Measurements from ENCODE around the gene SIL1.

Gene SIL1

DNA sequence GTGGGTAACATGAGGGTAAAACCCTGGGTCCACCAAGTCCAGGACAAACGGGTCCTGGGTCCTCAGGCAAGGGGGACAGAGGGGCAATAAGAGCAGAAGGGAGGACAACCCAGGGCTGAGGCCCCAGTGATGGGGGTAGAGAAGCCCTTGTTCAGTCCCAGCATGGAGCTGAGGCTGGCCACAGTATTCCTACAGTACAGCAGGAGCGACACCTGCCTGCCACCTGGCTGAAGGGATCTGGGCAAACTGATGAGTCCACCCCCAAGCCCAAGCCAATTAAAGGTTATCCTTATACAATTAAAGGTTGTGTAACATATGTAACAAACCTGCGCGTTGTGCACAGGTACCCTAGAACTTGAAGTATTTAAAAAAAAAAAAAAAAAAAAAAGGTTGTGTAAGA is 225.3 kb downstream of the SIL1 start:
- DNase-seq: no peak

DNA sequence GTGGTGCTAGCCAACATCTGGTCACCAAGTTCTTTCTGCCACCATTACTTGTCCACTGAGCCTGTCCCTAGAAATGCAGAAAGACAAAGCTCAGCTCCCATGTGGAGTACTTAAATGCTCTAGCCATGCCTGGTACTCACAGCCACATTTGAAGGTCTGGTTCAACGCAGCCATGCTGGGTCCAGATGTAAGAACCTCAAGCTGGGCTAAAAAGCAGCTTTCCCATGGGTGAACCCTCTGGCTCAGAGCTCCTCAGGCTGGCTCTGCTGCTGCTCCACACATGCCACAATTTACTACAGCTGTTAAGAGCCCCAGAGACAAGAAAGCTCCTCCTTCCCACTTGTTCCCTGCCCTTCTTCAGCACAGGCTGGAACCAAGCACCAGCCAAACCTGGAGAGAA is 225.9 kb downstream of the SIL1 start:
- no peak for DNase-seq

DNA sequence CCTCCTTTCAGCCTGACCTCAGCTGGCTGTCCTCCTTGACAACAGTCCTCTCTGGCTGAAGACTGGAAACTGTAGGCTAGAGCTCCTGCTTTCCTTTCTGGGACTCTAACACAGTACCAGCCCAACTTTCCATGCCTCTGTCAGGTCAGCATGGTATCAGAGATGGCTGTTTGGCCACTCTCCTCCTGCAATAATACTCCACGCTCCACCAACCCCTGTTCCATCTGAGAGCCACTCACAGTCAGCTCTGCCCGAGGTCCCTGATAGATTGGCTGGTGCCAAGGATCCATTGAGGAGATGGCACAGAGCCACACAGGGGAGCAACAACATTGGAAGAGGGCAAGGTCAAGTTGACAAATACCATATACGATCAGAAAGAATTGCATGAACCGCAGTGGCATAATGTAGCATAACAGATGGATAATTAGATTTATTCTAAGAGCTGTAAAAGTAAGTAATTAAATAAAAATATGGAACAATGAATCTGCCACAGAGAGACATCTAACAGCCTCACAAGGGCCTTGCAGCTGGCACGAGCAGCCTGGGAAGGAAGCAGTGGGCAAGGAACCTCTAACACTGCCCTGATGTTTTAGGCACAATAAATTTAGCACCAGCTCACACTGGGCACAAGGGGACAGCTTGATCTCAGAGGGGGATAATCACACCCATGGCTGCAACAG is 228.7 kb downstream of the SIL1 start:
- DNase-seq: no peak

DNA sequence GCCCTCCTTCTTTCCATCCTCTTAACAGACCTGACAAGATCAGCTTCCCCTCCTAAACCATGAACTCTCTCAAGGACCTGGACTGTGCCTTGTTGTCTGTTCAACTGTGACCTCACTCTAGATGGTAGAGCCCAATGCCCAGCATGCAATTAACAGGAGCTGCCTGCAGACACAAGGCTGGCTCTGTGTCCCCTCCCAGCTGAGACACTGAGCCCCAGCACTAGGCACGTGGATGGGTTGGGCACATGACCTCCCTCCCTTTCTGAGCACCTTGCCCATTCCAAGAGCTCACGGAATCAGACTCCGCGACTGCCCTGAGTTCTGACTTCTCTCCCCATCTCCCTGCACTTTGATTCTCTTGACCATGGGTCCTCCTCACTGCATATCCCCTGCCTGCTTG is 229.6 kb downstream of the SIL1 start:
- DNase-seq: no peak

DNA sequence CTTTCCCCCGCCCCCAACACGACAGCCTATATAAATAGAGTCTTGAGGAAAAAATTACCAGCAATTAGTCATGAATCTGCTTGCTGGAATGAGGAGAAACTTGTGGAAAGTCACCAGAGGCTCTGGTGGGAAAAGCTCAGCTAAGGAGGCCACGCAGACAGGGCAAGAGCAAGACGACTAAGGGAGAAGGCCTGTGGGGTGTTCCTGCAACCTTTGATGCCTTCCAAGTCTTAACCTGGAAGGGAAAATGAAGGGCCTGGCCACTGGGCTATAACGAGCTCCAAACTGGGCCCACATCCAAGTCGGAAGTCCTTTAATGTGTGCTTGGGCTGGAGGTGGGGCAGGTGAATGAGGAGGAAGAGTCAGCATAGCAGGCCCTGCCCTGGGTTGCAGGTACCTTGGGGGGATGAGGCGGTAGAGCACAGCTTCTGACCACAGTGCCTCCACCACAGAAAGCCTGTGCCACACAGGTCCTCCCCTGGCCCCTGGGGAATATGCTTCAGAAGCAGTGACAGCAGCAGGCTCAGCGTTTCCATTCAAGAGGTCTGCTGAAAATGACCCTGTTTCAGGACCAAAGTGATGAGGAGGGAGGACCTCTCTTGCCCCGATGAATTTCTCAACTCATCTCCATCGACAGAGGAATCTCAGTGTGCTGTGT is 230.2 kb downstream of the SIL1 start:
- no peak for DNase-seq

DNA sequence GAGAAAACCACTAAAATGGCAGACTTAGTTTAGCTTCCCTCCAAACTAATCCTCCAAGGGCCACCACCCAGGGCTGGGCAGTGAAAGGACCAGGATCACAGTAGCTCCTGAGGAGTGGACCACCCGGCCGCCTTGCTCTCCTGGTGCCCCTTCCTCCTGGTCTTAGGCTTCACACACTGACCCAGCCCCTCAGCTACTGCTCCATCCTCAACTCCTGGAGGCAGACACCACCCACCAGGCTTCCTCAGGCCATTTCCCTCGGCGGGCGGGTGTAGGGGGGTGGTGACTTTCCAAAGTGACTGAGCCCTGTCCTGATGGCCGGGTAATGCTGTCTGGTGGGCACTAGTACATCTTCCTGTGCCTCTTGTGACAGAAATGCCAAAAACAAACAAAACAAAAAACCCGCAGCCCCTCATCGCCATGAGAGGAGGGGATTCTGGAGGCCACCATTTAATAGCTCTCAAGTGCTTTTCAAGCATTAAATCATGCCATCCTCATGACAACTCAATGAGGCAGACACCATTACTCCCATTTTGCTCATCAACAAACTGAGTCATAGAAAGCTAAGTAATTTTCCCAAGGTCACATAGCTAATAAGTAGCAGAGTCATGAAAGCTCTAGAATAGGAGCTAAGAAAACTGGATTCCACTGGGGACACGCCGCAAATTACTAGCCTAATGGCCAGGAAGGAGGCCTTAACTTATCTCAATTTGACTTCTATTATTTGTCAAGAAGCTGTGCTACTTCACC is 231.8 kb downstream of the SIL1 start:
- DNase-seq: no peak

DNA sequence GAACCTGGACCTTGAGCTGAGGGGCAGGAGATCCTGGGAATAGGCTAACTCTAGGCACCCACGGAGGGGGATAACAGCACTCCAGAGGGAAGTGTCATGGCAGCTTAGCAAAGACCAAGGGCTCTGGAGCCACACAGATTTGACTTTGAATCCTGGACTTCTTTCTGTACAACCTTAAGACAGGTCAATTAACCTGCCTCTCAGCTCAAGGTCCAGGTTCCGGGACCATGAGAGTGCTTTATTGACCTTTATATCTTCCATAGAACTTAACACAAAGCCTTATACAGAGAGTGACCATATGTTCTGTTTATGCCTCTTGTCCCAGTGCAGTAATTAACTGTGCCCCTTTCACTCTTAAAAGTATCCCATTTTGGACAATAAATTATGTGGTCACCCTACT is 232.5 kb downstream of the SIL1 start:
- DNase-seq: no peak

DNA sequence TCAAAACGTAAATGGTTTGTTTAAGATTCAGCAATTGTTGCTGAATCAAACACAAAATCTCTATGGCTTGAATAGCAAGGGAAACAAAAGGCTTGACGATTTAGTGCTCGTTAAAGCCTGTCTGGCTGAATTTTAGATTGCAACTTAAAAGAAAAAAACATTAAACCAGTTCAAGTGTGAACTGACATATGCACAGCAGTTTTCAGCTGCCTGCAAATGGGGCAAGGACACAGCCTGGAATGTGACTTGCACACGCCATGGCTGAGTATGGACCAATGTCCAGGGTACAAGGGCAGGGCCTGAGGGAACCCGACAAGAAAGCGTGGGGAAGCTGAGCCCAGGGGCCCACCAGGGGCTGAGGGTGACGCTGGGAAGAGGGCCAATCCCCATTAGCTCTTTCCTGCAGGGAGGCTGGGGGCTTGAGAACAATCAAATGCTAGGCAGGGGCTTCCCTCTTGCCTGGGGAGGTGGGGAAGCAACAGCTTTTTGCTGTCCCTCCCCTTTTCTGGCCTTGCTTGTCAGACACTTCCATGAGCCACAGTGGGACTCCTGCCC is 233.4 kb downstream of the SIL1 start:
- DNase-seq: no peak

DNA sequence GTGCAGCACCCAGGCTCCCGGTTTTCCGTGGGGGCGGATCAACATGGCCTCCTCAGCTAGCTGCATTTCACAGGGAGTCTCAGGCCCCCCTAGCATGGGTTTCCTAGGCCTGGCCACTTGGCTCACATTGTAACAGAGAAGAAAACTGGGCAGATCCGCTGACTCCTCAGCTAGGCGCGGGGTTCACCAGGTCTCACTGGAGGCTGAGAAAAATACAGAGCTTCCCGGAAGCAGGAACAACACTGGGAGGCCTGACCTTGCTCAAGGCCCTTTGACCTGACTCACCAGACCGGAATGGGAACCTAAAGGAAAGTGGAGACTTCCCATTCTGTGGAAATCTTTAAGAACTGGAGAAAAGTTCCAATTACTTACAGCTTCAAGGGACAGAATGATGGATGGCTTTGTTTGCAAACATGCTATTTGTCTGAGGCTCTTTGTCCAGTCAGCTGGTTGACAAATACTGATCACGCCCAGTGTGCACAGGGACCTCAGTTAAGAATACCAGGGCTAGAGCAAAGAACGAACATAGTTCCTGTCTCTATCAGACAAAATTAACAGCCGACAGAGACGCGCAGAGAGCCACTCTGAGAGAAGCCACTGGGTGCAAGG is 234.3 kb downstream of the SIL1 start:
- no peak for DNase-seq

DNA sequence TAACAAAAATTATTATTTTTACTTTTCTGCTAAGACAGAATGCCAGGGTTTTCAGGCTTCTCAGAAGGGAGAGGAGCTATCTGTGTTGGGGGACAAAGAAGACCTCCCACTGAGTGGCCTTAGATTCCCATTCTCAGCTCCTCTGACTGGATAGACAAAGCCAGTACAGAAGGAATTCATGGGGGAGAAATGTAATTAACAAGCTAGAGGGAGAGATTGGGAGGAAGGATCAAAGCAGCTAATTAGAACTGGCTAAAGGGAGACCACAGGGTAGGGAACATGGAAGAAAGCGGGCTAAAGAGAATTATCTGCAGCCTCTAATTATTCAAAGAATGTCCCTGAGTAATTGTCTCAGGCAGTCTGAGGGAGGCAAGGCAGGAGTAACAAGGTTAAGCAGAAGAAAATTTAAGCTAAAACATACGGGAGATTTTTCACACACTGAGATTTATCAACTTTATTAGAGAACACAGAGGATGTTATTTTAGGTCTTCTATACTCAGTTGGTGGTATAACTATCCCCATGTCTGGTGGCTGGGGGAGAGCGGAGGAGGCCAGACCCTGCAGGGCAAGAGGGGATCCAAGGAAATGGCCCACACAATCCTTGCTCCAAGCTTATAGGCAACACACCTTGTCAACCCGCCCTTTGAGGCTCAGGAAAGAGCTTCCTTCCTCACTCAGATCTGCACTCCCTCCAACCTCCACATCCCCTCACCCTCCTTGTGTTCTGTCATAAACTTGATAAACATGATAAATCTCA is 235.4 kb downstream of the SIL1 start:
- no peak for DNase-seq

DNA sequence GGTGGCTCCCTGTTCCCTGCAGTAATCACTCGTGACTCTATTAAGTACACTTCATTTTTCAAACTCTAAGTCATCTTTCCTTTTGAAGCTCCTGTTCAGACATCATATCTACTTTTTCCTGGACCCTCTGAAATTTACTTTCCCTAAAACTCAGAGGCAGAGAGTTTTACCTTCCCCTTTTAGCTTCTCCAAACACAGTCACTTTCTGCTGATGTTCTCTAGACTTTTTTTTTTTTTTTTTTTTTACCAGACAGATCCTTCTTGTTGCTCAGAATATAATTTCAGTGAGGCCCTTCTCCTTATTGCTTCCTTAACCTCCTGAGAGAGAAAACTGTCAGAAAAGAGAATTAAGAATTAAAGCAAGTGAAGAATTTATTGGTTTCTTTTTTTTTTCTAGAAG is 236.4 kb downstream of the SIL1 start:
- no peak for DNase-seq

DNA sequence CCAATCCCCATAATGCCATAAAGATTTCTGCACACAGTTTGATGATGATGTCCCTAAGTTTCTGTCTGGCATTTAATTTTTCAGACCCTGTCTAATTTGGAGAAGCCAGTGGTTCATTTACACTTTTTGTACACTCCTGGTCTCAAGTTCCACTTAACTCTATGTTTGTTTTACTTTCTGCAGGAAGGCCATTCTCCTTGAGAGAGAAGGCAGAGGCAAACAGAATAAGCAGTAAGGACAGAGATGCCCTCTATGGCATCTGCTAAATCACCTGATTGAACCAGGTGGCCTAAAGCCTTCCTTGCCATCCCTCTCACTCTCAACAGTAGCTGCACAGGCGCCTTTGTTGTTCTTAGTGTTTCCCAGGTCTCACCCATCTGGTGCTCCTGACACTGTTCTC is 236.9 kb downstream of the SIL1 start:
- no peak for DNase-seq

DNA sequence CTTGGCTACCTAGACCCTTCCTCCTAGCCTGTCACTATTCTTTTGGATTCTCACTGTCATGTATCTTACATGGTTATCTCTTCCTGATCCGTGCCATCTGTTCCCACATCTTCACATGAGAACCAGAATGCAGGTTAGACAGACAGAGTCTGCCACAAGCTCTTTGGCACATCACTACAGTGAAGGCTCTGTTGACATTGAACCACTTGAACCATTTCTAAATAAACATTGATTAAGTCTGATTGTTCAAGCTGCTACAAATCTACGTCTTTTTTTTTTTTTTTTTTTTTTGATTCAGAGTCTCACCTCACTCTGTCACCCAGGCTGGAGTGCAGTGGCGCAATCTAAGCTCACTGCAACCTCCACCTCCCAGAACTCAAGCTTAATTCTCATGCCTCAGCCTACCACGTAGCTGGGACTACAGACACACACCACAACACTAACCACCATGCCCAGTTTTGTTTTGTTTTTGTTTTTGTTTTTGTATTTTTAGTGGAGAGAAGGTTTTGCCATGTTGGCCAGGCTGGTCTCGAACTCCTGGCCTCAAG is 237.9 kb downstream of the SIL1 start:
- no peak for DNase-seq

DNA sequence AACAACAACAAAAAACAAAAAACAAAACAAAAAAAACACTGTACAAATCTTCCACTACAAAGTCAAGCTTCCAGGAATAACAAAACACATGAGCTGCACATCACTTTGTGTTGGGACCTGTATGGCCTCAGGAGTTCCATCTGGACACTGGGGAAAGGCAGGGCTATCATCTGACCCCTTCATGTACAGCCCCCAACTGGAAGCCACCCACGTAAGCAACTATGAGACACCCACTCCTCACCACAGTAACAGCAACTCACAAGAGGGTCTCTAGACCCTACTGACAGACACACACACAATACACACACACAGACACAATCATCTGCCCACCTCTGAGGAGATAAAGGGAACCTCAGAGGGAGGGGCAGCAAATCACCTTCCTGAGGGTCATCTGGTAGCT is 241.4 kb downstream of the SIL1 start:
- DNase-seq: no peak

DNA sequence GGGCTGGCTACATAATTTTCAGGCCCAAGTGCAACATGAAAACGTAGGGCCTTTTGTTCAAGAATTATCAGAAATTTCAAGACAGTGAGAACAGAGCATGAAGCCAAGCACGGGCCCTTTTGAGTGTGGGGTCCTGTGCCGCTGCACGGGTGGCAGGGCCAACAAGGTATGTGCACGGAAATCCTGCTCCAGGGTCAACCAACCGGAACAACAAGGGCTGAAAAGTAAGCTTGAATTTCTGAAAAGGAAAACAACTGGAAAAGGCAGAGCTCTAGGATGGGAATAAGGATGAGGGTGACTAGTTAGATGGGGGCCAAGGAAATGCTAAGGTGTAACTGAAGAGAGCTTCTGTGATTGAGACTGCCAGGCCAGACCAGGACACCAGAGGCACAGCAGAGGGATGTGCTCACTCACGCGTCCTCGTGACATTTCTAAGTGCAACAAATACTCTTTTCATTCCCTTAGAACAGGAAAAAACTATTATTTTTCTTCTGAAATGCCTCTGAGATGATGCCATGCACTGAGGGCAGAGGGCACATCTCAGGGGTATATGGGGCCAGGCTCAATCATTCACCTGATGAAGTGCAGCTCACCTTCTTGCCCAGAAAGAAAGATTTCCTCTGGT is 242.4 kb downstream of the SIL1 start:
- DNase-seq: no peak

DNA sequence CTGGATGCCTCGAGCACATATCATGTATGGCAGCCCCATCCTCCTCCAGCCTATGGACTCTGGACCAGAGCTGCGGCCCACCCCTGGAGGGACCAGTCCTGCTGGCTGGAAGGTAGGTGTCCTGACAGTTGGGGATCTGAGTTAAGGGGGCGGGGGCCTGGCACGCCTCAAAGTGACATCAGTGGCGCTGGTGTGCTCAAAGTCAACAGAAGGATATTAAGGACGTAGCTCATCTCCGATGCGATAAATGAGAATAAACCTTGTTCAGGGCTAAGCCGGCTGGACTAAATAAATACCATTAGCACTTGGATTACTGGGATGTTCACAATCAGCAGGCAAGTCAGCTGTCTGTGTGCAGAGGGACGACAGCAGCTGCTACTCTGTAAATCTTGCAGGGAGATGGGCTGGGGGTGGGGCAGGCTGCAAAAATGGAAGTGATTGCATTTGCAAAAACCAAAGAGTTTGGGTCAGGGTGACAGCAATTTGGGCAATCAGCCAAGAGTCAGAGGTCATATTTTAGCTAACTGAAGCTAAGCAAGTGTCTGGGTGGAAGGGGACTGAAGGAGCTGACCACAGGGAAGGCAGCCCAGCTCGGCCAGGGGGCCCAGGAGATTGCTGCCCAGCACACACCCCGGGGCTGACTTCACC is 243.0 kb downstream of the SIL1 start:
- no peak for DNase-seq

DNA sequence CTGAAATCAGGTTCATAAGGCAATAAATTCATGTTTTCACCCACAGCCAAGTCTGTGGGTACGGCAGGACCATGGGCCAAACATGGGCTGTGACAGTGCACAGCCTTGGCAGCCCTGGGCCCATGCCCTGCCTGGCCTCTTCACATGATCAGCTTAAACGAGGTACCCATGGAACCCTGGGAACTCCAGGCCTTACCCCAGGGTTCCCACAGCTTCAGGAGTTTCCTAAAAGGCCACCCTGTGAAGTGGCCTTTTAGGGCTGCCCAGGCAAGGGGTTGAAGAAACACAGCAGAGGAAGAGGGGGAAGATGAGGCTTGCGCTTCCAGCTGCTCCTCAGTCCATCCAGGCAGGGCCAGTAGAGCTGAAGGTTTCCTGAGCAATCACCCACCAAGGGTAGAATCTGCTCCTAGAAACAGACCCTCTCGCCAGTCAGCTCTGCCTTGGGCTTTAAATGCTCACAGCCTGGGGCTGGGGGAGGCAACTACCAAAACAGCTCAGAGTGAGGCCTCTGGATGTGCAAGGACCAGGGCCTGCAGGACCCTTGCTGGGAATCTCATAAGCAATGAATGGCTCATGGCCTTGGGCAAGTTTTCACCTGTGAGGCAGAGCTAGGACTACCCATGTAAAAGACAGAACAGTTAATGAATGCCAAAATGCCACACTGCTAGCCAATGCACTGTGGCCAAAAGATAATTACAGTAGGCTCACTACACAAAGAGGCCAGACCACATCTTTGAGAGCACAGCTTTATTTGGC is 243.7 kb downstream of the SIL1 start:
- DNase-seq: no peak

DNA sequence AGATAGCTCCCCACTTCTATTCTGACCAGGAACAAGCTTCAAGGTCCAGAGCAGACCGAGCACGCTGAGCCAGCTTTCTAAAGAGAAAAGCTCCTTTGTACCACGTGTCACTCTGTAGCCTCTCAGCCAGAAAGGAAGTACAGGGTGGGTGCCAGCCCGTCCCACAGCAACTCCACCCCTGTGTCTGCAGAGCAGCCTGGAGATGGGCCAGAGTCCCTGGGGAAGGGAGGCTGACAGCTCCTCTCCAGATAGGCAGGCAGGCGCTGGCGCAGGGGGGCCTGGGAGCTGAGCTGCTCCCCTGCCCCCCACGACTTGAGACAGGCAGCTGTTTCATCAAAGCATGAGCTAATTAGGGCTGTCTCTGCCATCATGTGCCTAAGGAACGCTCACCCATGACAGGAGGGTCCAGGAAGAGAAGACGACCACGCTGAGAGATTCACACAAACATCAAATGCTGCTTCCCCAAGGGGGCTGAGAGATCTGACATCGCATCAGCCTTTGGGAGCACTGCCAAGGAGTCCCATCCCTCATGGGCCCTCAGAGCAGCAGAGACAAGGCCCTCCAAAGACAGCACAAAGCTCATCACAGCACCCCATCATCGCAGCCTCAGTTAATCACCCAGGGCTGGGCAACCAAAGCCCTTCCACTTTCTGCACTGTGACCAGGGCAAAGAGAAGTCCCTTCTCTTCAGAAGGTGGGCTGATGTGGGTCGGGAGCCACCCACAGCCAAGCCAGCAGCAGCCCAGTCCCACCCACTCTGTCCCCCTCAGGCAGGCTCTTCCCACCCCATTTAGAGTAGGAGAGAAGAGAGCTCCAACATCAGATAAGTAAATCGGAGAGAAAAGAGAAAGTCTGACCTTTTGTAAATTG is 244.5 kb downstream of the SIL1 start:
- DNase-seq: no peak

DNA sequence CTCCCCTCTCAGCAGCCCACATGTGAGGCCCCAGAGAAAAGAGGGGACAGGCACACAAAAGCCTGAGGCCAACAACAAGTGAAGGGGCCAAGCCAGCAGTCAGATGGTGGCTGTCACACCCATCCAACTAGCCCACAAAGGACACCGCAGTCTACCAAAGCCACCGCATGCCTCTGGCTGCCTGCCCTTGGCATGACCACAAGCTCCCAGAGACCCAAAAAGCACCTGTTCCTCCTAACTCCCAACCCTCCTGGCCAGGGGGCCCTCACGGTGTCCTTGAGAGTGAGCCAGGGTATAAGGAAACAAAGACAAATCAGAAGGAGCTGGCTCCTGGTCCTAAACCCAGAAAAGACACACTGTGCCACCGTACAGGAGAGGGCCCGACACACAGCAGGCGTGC is 245.2 kb downstream of the SIL1 start:
- no peak for DNase-seq

Measured in activated naive CD4-positive, alpha-beta T cell (primary cell).